ENCODE measurements around the gene THSD7A. TPM values are rescaled to one million over a fixed set of nuclear protein-coding genes. Genes with fewer than 3 reads are reported as not detected.

The THSD7A gene
- total RNA-seq, 1 donor from 2014 or later = 10.1 TPM

DNA sequence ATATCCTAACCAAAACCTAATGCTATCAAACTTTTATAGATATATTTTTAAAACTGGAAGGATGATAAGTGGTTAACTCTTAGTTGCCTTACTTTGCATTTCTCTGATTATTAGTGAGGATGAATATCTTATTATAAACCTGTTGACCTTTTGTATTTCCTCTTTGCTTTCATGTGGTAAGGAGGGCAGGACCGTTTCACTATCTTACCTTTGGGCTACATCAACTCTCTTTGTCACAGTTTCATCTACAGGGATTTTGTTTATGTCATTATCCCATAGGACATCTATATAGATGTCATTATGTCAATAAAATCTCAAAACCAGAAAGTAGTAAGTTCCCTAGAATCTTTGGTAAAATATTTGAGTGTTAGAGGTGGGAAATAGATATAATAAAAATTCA lies 219.3 kb downstream of the THSD7A start:
- H3K27me3 ChIP-seq = no peaks in the 10 kb centered on the region
- no peak for DNase-seq (ENCODE audit: low spot score in 2 of 2)
- H3K4me3 ChIP-seq = no peak overlapping the region
- H3K27ac ChIP-seq = no peak overlapping the region
- TF ChIP-seq, protein P1, sequence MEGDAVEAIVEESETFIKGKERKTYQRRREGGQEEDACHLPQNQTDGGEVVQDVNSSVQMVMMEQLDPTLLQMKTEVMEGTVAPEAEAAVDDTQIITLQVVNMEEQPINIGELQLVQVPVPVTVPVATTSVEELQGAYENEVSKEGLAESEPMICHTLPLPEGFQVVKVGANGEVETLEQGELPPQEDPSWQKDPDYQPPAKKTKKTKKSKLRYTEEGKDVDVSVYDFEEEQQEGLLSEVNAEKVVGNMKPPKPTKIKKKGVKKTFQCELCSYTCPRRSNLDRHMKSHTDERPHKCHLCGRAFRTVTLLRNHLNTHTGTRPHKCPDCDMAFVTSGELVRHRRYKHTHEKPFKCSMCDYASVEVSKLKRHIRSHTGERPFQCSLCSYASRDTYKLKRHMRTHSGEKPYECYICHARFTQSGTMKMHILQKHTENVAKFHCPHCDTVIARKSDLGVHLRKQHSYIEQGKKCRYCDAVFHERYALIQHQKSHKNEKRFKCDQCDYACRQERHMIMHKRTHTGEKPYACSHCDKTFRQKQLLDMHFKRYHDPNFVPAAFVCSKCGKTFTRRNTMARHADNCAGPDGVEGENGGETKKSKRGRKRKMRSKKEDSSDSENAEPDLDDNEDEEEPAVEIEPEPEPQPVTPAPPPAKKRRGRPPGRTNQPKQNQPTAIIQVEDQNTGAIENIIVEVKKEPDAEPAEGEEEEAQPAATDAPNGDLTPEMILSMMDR (IDR thresholded peaks at IDR 0.05) = no peak
- H3K4me1 ChIP-seq = no peaks in the 10 kb centered on the region
- no peaks in the 10 kb centered on the region for H3K36me3 ChIP-seq
- intact Hi-C loops (cut with DNase I) = no loop called here
- no peaks in the 10 kb centered on the region for H3K9me3 ChIP-seq

DNA sequence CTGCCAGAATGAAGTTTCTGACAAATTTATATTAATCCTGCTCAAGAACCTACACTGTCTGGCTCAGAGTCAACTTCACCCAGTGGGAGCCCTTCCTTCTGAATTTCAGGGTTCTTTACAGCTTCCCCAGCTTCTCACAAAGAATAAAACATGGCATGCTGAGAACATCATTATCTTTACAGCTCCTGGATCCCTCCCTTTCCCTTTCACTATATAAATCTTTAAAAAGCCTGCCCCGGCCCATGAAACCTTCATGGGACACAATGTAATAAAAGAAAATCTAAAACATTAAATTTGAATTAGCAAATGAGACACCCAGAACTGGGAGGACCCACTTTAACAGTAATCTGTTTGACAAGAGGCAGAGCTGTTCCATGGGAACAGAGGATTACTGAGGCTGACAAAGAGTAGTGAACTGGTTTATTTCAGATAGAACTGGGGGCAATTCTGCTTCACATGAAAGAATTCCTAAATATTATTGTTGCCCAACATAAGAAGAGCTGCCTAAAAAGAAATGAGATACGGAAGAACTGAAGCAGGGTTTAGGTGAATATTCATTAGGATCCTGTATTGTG lies 222.8 kb downstream of the THSD7A start:
- Histone ChIP-seq H3K27ac (no peak overlapping the region), H3K9me3 (no peaks in the 10 kb centered on the region), H3K4me3 (no peak overlapping the region), H3K4me1 (no peaks in the 10 kb centered on the region), H3K36me3 (no peaks in the 10 kb centered on the region), H3K27me3 (no peaks in the 10 kb centered on the region)
- intact Hi-C loops (cut with DNase I) = no loop called here
- no peak for DNase-seq (ENCODE audit: low spot score in 2 of 2)
- TF ChIP-seq, protein P1 (IDR thresholded peaks at IDR 0.05) = no peak

DNA sequence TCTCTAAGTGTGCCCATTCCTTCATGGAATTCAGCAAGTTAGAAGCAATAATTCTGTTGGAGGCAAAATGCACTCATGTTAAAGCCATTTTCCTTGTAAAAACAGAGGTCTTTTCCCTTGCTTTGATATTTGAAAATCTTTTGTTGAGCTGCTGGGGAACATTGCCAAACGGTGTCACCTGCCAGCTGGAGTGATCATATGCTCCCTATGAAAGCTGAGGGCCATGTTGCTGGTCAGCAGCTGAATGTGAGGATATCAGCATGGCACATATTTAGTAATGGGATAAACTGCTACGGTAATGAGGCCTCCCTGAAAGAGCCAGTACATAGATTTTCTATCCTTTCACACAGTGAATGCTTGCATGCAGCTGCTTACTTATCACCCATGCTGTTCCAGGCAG lies 224.3 kb downstream of the THSD7A start:
- intact Hi-C loops (cut with DNase I) = no loop called here
- TF ChIP-seq, protein P1 (IDR thresholded peaks at IDR 0.05) = no peak

DNA sequence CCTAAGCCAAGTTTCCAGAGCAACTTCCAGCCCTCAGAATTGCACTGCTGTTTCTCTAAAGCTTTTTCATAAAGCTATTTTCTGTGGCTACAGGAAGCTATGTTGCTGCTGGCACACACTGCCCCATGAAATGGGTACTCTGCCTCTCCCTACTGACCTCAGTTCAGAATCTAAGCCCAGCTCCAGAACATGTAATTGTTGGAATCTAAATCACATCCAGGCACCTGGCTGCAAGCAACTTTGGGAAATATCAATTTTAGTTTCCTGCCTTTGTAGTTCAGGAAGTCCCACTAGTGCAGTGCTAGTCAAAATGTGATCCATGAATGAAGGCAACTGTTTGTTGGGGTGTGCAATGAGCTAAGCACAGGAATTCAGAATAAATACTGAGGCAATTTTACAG lies 226.2 kb downstream of the THSD7A start:
- TF ChIP-seq, protein P1 (IDR thresholded peaks at IDR 0.05) = no peak
- no peaks in the 10 kb centered on the region for H3K36me3 ChIP-seq
- H3K27ac ChIP-seq = no peak overlapping the region
- no peak overlapping the region for H3K4me3 ChIP-seq
- H3K9me3 ChIP-seq = no peaks in the 10 kb centered on the region
- H3K27me3 ChIP-seq = no peaks in the 10 kb centered on the region
- DNase-seq (ENCODE audit: low spot score in 2 of 2) = no peak
- H3K4me1 ChIP-seq = no peaks in the 10 kb centered on the region
- intact Hi-C loops (cut with DNase I) = no loop called here

More for the DNA sequence above, 224.3 kb downstream of the THSD7A start:
- no peaks in the 10 kb centered on the region for H3K4me1 ChIP-seq
- H3K27ac ChIP-seq = no peak overlapping the region
- H3K27me3 ChIP-seq = no peaks in the 10 kb centered on the region
- H3K9me3 ChIP-seq = no peaks in the 10 kb centered on the region
- no peak overlapping the region for H3K4me3 ChIP-seq
- no peak for DNase-seq (ENCODE audit: low spot score in 2 of 2)
- H3K36me3 ChIP-seq = no peaks in the 10 kb centered on the region

DNA sequence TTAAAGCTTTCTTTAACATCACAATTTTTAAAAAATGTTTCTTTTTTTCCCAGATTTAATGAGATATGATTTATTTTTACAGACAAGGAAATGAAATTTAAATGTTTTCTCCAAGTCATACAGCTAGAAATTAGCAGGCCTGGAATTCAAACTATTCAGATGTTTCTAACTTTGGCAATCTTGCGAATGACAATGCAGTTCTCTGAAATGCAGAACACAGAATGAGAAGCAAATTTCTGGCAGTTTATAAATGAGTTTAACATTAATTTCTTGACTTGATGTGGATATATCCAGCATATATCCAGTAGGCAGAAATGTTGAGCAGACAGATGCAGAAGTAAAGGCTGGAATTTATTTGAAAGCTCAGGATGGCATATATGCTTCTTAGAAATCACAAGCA lies 227.5 kb downstream of the THSD7A start:
- no peaks in the 10 kb centered on the region for H3K36me3 ChIP-seq
- intact Hi-C loops (cut with DNase I) = no loop called here

More for the DNA sequence above, 227.5 kb downstream of the THSD7A start:
- H3K4me1 ChIP-seq = no peaks in the 10 kb centered on the region
- H3K27ac ChIP-seq = no peak overlapping the region
- no peak overlapping the region for H3K4me3 ChIP-seq
- H3K9me3 ChIP-seq = no peaks in the 10 kb centered on the region
- TF ChIP-seq, protein P1 (IDR thresholded peaks at IDR 0.05) = no peak
- no peaks in the 10 kb centered on the region for H3K27me3 ChIP-seq
- DNase-seq (ENCODE audit: low spot score in 2 of 2) = no peak
